ENCODE data around the gene TNFRSF14.

- TF ChIP-seq CTCF (conservative IDR thresholded peaks at IDR 0.05; ENCODE audit: low read depth in 2 of 2) (no peak), REST (IDR thresholded peaks at IDR 0.05; ENCODE audit: unreplicated experiment) (no peak), POLR2AphosphoS5 (IDR thresholded peaks at IDR 0.05; ENCODE audit: low read depth) (no peak), EZH2 (IDR thresholded peaks at IDR 0.05; ENCODE audit: low read depth, unreplicated experiment) (no peak), EZH2phosphoT487 (IDR thresholded peaks at IDR 0.05; ENCODE audit: unreplicated experiment) (no peak), CREB1 (CRISPR knock-in tag; IDR thresholded peaks at IDR 0.05; ENCODE audit: low read depth) (no peak), JUNB (IDR thresholded peaks at IDR 0.05; ENCODE audit: unreplicated experiment) (no peak), STAT1 (IDR thresholded peaks at IDR 0.05; ENCODE audit: unreplicated experiment) (no peak), NANOG (IDR thresholded peaks at IDR 0.05; ENCODE audit: borderline replicate concordance) (no peak), ETS1 (IDR thresholded peaks at IDR 0.05) (no peak)
These were observed 35.4 kb upstream of the TNFRSF14 start for GRCh38 chr1:2520806-2521205.
